SIG-M5 treated with dmso at 0.1 percent for 504 hours (cell line): ENCODE data around the gene NUP188.
A peak's percentile ranks its signal among the peaks of the same experiment; 100 is the strongest.
"Not testable (repeated sequence)": the region's sequence is repeated elsewhere in the genome, so short reads cannot be mapped to it uniquely, and the experiment has no call there.

ENCODE experiments used
- DNase-seq: peaks from one replicate; lab custom pipeline; 2025; ENCODE audit not compliant: unreplicated experiment; lab: John Stamatoyannopoulos, UW

Gene NUP188

GRCh38 chr9:129026442-129027223 is 79.1 kb downstream of the NUP188 start:
- peak; percentile 39 for DNase-seq

- no peak for DNase-seq
Measured at GRCh38 chr9:129027224-129027684, 79.8 kb downstream of the NUP188 start.

- DNase-seq = no peak
Measured at GRCh38 chr9:129027685-129028191, 80.2 kb downstream of the NUP188 start.

- DNase-seq = peak; percentile 86
Measured at GRCh38 chr9:129028192-129028966, 80.9 kb downstream of the NUP188 start, which contains the start of gene SH3GLB2. Gene SH3GLB2 (minus strand): TSS chr9:129028331. CDS start chr9:129028154, 177 bp downstream.

GRCh38 chr9:129030191-129030590 is 82.7 kb downstream of the NUP188 start:
- DNase-seq = no peak

GRCh38 chr9:129031514-129031913 is 84.0 kb downstream of the NUP188 start:
- DNase-seq = no peak

GRCh38 chr9:129032541-129033159 is 85.2 kb downstream of the NUP188 start:
- DNase-seq = no peak

DNA sequence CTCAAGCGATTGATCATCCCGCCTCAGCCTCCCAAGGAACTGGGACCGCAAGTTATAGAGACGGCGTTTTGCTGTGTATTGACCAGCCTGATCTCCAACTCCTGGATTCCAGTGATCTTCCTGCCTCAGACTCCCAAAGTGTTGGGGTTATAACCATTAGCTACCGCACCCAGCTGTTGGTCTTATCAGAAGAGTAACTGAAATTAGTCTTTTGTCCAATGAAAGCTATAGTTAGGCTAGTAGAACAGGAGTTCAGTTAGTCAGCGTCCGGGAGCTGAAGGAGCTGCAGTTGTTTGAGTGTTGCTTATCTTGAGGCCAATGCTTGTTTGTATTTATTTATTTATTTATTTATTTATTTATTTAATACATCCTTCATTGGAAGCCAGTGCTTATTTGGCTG is 85.7 kb downstream of the NUP188 start:
- no peak for DNase-seq

DNA sequence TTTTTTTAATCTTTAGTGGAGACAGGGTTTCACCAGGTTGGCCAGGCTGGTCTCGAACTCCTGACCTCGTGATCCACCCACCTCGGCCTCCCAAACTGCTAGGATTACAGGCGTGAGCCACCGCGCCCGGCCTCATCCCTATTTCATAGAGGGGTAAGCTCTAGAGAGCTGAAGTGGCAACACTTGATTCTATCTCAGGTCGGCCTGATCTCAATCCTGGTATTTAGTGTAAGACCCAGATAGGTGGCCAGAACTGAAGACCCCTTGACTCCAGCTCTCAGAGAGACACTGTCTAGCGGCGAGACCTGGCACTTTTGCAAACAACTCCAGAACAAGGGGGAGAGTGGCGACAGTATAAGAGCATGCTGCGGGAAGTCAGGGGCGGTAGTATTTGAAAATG is 88.3 kb downstream of the NUP188 start:
- not testable (repeated sequence) for DNase-seq

- peak; percentile 99 for DNase-seq
Measured at GRCh38 chr9:129036241-129036922, 88.9 kb downstream of the NUP188 start, which contains the start of gene MIGA2. Gene MIGA2 (plus strand): TSS chr9:129036626. CDS start chr9:129040595, 3,969 bp downstream.

DNA sequence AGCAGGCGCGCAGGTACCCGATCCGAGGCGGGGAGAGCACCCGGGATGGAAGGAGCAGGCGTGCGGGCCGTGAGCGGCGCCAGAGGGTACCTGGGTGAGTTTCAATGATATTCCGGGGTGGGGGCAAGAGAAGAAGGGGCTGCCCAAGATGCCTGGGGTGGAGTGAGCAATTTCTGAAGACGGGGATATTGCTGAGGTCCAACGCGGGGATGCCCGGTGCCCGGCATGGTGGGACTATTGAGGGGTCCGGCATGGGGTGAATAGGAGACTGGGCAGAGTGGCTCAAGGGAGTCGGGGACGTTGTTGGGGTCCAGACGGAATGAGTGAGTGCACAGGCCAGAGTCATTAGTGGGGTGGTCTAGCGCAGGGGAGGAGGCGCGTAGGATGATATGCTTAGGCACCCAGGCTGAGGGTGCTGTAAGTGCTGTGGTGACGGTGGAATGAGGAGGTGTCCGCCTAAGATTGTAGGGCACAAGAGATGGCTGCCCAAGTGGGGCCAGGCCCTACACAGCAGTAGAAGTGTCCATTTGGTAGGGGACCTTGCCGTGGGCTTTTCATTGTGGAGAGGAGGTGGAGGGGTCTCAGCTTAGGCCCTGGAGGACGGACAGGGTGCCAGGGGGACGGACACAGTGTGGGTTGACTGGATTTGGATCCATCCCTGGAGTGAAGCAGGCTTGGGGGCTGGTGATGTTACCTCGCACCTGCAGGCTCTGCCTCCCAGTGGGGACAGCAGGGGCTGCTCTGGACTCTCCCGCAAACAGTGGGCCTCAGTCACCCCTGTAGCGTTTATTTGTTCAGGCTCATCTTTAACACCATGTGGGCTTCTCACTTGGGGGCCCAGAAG is 89.6 kb downstream of the NUP188 start:
- no peak for DNase-seq

GRCh38 chr9:129037767-129038098 is 90.2 kb downstream of the NUP188 start:
- no peak for DNase-seq

- DNase-seq = no peak
Measured at GRCh38 chr9:129038109-129038852, 90.8 kb downstream of the NUP188 start.

- no peak for DNase-seq
Measured at GRCh38 chr9:129040113-129040643, 92.7 kb downstream of the NUP188 start.

DNA sequence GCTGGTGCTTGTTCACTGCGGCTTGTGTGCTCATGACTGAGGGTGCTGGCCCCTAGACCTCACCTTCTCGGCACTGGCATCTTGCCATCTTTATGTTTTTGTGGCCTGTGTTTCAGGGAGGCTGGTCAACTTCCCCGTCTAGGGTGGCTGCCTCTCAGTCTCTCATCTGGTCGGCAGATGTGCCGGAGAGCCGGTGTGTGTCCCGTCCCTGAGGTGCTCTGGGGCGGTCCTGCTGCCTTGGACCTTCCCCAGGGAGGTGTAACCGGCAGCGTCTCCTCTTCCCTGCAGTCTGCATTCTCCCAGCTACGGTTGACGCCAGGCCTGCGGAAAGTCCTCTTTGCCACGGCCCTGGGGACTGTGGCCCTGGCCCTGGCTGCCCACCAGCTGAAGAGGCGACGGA is 94.5 kb downstream of the NUP188 start:
- no peak for DNase-seq

GRCh38 chr9:129052592-129052991 is 105.1 kb downstream of the NUP188 start:
- no peak for DNase-seq

- no peak for DNase-seq
Measured at GRCh38 chr9:129053020-129053419, 105.5 kb downstream of the NUP188 start.

GRCh38 chr9:129054163-129054851 is 106.8 kb downstream of the NUP188 start:
- DNase-seq = no peak
